ENCODE measurements around the gene BLTP2.

BLTP2 gene

GRCh38 chr17:28646039-28646754 lies 1.2 kb upstream of the BLTP2 start:
- H3K4me3 ChIP-seq (ENCODE audit: low read depth, low read length) = peak overlapping the region; percentile 13
- no peak for TF ChIP-seq CTCF (conservative IDR thresholded peaks at IDR 0.05; ENCODE audit: low read depth, low read length)
- no peak for DNase-seq (ENCODE audit: low read depth)

GRCh38 chr17:28645576-28645939 lies 600 bp upstream of the BLTP2 start:
- no peak for TF ChIP-seq CTCF (conservative IDR thresholded peaks at IDR 0.05; ENCODE audit: low read depth, low read length)
- peak overlapping the region; percentile 81 for H3K4me3 ChIP-seq (ENCODE audit: low read depth, low read length)
- DNase-seq (ENCODE audit: low read depth) = no peak

- TF ChIP-seq CTCF (conservative IDR thresholded peaks at IDR 0.05; ENCODE audit: low read depth, low read length) = peak; percentile 64
- peak; percentile 72 for DNase-seq (ENCODE audit: low read depth)
- H3K4me3 ChIP-seq (ENCODE audit: low read depth, low read length) = peak overlapping the region; percentile 81
Measured at GRCh38 chr17:28643983-28644786, 773 bp downstream of the BLTP2 start.

GRCh38 chr17:28641579-28641978 lies 3.4 kb downstream of the BLTP2 start:
- DNase-seq (ENCODE audit: low read depth) = no peak
- no peak for TF ChIP-seq CTCF (conservative IDR thresholded peaks at IDR 0.05; ENCODE audit: low read depth, low read length)

GRCh38 chr17:28635506-28635905 lies 9.5 kb downstream of the BLTP2 start:
- DNase-seq (ENCODE audit: low read depth) = no peak
- H3K4me3 ChIP-seq (ENCODE audit: low read depth, low read length) = no peak overlapping the region
- TF ChIP-seq CTCF (conservative IDR thresholded peaks at IDR 0.05; ENCODE audit: low read depth, low read length) = no peak

More at GRCh38 chr17:28641579-28641978, 3.4 kb downstream of the BLTP2 start:
- H3K4me3 ChIP-seq (ENCODE audit: low read depth, low read length) = no peak overlapping the region

GRCh38 chr17:28634206-28634865 lies 10.6 kb downstream of the BLTP2 start:
- no peak overlapping the region for H3K4me3 ChIP-seq (ENCODE audit: low read depth, low read length)
- no peak for TF ChIP-seq CTCF (conservative IDR thresholded peaks at IDR 0.05; ENCODE audit: low read depth, low read length)
- DNase-seq (ENCODE audit: low read depth) = no peak

Measured in choroid plexus epithelial cell (primary cell).